OCI-LY7 (cell line): Measurements from ENCODE around the gene SAXO2. TPM values are rescaled to one million over a fixed set of nuclear protein-coding genes. Genes with fewer than 3 reads are reported as not detected.
"Not testable (repeated sequence)": the region's sequence is repeated elsewhere in the genome, so short reads cannot be mapped to it uniquely, and the experiment has no call there.

Experiments used
- BruUV-seq: library from RNA; stranded (reverse); fragments of 400-500 nt; replicated peaks from 2 replicates; lab custom pipeline; 2021; lab: Mats Ljungman, UMichigan
- CTCF ChIA-PET: fragments of 300-600 bp; sonication (Branson Sonifier 250); formaldehyde crosslinking; loops from one replicate; lab custom pipeline; 2022; ENCODE audit warnings: antibody characterized with exemption; ENCODE audit not compliant: unreplicated experiment; lab: Charles Lee
- POLR2A ChIA-PET: fragments of 300-600 bp; sonication (Branson Sonifier 250); formaldehyde crosslinking; loops from one replicate; lab custom pipeline; 2022; ENCODE audit warnings: antibody characterized with exemption; lab: Charles Lee
- DNase-seq: peaks from one replicate; pipeline ENCODE4 v3.0.0-alpha.2; 2015; ENCODE audit warnings: low spot score
- H2AFZ ChIP-seq: fragments of 200-600 bp; sonication (generic), shearing (Covaris generic); 2 replicates; pipeline ENCODE4 v1.6.1; 2014; ENCODE audit warnings: mild to moderate bottlenecking, antibody characterized with exemption, low read length, moderate library complexity
- H3K27ac ChIP-seq: fragments of 200-600 bp; sonication (generic); 2 replicates; pipeline ENCODE4 v1.5.1; 2014; ENCODE audit warnings: mixed run types, low read depth, mild to moderate bottlenecking, moderate library complexity, low read length, inconsistent platforms; ENCODE audit not compliant: poor library complexity, severe bottlenecking
- H3K36me3 ChIP-seq: fragments of 200-600 bp; sonication (generic); 2 replicates; pipeline ENCODE4 v1.6.1; 2014; ENCODE audit warnings: mild to moderate bottlenecking, antibody characterized with exemption, low read length, moderate library complexity, mixed read lengths; ENCODE audit not compliant: insufficient read depth
- H3K4me1 ChIP-seq: fragments of 200-600 bp; sonication (generic); 2 replicates; pipeline ENCODE4 v1.5.1; 2014; ENCODE audit warnings: mild to moderate bottlenecking, low read length; ENCODE audit not compliant: insufficient read depth, poor library complexity, severe bottlenecking
- H3K4me2 ChIP-seq: fragments of 200-600 bp; sonication (generic); 2 replicates; pipeline ENCODE4 v1.6.1; 2014; ENCODE audit warnings: mild to moderate bottlenecking, low read length
- H3K4me3 ChIP-seq: fragments of 200-600 bp; sonication (generic); 2 replicates; pipeline ENCODE4 v1.5.1; 2014; ENCODE audit warnings: mild to moderate bottlenecking, low read depth, low read length; ENCODE audit not compliant: poor library complexity, severe bottlenecking
- H3K79me2 ChIP-seq: fragments of 200-600 bp; sonication (generic); 2 replicates; pipeline ENCODE4 v1.6.1; 2016; ENCODE audit warnings: low read depth, mild to moderate bottlenecking, low read length, moderate library complexity, mixed read lengths; ENCODE audit not compliant: insufficient read depth
- H3K9me2 ChIP-seq: fragments of 200-600 bp; sonication (generic); 2 replicates; pipeline ENCODE4 v1.6.1; 2016; ENCODE audit warnings: mild to moderate bottlenecking, low read length, mixed read lengths; ENCODE audit not compliant: insufficient read depth
- H3K9me3 ChIP-seq: fragments of 200-600 bp; sonication (generic); 2 replicates; pipeline ENCODE4 v1.6.1; 2014; ENCODE audit warnings: mild to moderate bottlenecking, mixed run types, low read length, mixed read lengths
- H4K20me1 ChIP-seq: fragments of 200-600 bp; sonication (generic); 2 replicates; pipeline ENCODE4 v1.6.1; 2014; ENCODE audit warnings: mild to moderate bottlenecking, antibody characterized with exemption, low read length, moderate library complexity, mixed read lengths; ENCODE audit not compliant: insufficient read depth
- CTCF ChIP-seq: fragments of 200-600 bp; sonication (generic); conservative IDR thresholded peaks from 2 replicates; pipeline ENCODE4 v1.5.1; 2014; ENCODE audit warnings: mild to moderate bottlenecking, antibody characterized with exemption, low read length, moderate library complexity, mixed read lengths
- EZH2phosphoT487 ChIP-seq: fragments of 200-600 bp; sonication (generic); IDR thresholded peaks from 2 replicates; pipeline ENCODE4 v1.6.1; 2018; ENCODE audit warnings: low read depth, borderline replicate concordance, mild to moderate bottlenecking, mixed run types, antibody characterized with exemption, low read length, moderate library complexity, mixed read lengths
- intact Hi-C: fragments of 100-400 bp; cut with micrococcal nuclease; formaldehyde crosslinking; loops from one replicate; pipeline ENCODE4 v1.10.0; 2022; ENCODE audit not compliant: unreplicated experiment
- total RNA-seq, 2 experiments: library from RNA; depleted of rRNA in 1 of 2; stranded (reverse); fragments of >200 nt in 1 of 2; shearing (Covaris generic) in 1 of 2; gene quantifications; 2 replicates each; pipeline ENCODE4 v1.2.3, GENCODE V29; 2014 to 2022

SAXO2 gene
- total RNA-seq, 2 experiments from 2014 or later, result 1.9 to 6.5 TPM

- DNase-seq, result no peak
- peaks cover 2% of the 10 kb centered on the region for H3K4me1 ChIP-seq
- no peak overlapping the region for H2AFZ ChIP-seq
- intact Hi-C loops, result no loop called here
- no TSS peak for BruUV-seq
- H3K4me2 ChIP-seq, result no peak overlapping the region
- H3K36me3 ChIP-seq, result no peaks in the 10 kb centered on the region
- no peak overlapping the region for H3K27ac ChIP-seq
- no peak overlapping the region for H3K4me3 ChIP-seq
- H3K9me2 ChIP-seq, result no peaks in the 10 kb centered on the region
- H3K79me2 ChIP-seq, result no peaks in the 10 kb centered on the region
- ChIA-PET POLR2A (no interaction called here), CTCF (no interaction called here)
- TF ChIP-seq CTCF (no peak), EZH2phosphoT487 (no peak)
- 0 out of 2 replicates have a peak, but pooled peaks cover 6% of the 10 kb centered on the region for H3K9me3 ChIP-seq
- no peaks in the 10 kb centered on the region for H4K20me1 ChIP-seq
These were observed 9.5 kb downstream of the SAXO2 start for GRCh38 chr15:82272154-82272553.

- ChIA-PET POLR2A (no interaction called here), CTCF (no interaction called here)
- Histone ChIP-seq H2AFZ (no peak overlapping the region), H3K9me2 (no peaks in the 10 kb centered on the region), H3K27ac (no peak overlapping the region), H3K36me3 (no peaks in the 10 kb centered on the region), H3K4me3 (no peak overlapping the region), H3K9me3 (0 out of 2 replicates have a peak, but pooled peaks cover 6% of the 10 kb centered on the region), H3K79me2 (no peaks in the 10 kb centered on the region), H4K20me1 (no peaks in the 10 kb centered on the region), H3K4me1 (no peaks in the 10 kb centered on the region), H3K4me2 (no peak overlapping the region)
- TF ChIP-seq EZH2phosphoT487, result no peak
- TF ChIP-seq CTCF, result no peak
- no TSS peak for BruUV-seq
- DNase-seq, result no peak
- intact Hi-C loops, result no loop called here
These were observed 12.8 kb downstream of the SAXO2 start for GRCh38 chr15:82275410-82275809.

- H4K20me1 ChIP-seq, BruUV-seq: not testable (repeated sequence)
These were observed 18.7 kb downstream of the SAXO2 start for GRCh38 chr15:82281276-82281675.

GRCh38 chr15:82282386-82282785, 19.8 kb downstream of the SAXO2 start:
- POLR2A ChIA-PET, H3K4me3 ChIP-seq, H3K79me2 ChIP-seq, CTCF ChIA-PET, DNase-seq, H3K36me3 ChIP-seq, H3K9me3 ChIP-seq, intact Hi-C loops, BruUV-seq, H3K27ac ChIP-seq, H3K9me2 ChIP-seq, H3K4me2 ChIP-seq, H3K4me1 ChIP-seq, H2AFZ ChIP-seq, H4K20me1 ChIP-seq: not testable (repeated sequence)

More at GRCh38 chr15:82281276-82281675, 18.7 kb downstream of the SAXO2 start:
- H3K27ac ChIP-seq, H3K9me2 ChIP-seq, H3K9me3 ChIP-seq, H3K36me3 ChIP-seq, DNase-seq, H3K79me2 ChIP-seq, intact Hi-C loops, H3K4me2 ChIP-seq, H3K4me3 ChIP-seq, H2AFZ ChIP-seq, H3K4me1 ChIP-seq: not testable (repeated sequence)
- ChIA-PET CTCF (interaction anchor here (1.3 kb wide), 1 partner anchor 13 kb away, joined by 3 read pairs; no protein-coding TSS in a partner anchor), POLR2A (interaction anchor here (0.6 to 1.5 kb wide), 2 partner anchors 14 to 140 kb away, joined by 3 to 4 read pairs; no protein-coding TSS in a partner anchor)
- TF ChIP-seq CTCF, result peak; percentile 58
